Measurements from ENCODE around the gene FGD3. TPM values are rescaled to one million over a fixed set of nuclear protein-coding genes. Genes with fewer than 3 reads are reported as not detected.

Gene FGD3
- total and polyA plus RNA-seq, 2 of the 8 experiments (the other 6 are each of a cell fraction or from before 2014, with no cell fraction given), result 1.4 to 1.9 TPM

DNA sequence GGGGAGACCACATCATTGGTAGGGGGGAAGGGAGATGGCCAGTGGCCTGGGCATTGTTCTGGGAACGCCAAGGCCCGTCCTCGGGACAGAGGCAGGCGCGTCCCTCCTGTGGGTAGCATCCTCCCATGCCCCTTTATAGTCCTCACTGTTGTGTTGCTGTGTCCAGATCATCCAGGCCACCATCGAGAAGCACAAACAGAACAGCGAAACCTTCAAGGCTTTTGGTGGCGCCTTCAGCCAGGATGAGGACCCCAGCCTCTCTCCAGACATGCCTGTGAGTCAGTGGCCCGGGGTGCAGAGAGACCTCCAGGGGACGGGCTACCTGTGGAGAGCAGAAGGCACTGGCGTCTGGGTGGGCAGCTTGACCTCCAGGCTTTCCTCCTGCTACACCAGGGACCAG is 72.8 kb downstream of the FGD3 start (continued):
- TF ChIP-seq, protein P1, sequence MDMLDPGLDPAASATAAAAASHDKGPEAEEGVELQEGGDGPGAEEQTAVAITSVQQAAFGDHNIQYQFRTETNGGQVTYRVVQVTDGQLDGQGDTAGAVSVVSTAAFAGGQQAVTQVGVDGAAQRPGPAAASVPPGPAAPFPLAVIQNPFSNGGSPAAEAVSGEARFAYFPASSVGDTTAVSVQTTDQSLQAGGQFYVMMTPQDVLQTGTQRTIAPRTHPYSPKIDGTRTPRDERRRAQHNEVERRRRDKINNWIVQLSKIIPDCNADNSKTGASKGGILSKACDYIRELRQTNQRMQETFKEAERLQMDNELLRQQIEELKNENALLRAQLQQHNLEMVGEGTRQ (IDR thresholded peaks at IDR 0.05; ENCODE audit: low read length), result no peak
- TF ChIP-seq MAFK (IDR thresholded peaks at IDR 0.05; ENCODE audit: low read depth, low read length), result no peak

All from H1 (cell line).